HepG2 (cell line): Measurements from ENCODE around the gene RXYLT1. TPM values are rescaled to one million over a fixed set of nuclear protein-coding genes. Genes with fewer than 3 reads are reported as not detected.
A peak's percentile ranks its signal among the peaks of the same experiment; 100 is the strongest.

Experiments used
- AGO2 ChIP-seq: fragments of 200-400 bp; formaldehyde crosslinking; optimal IDR thresholded peaks from 2 replicates; pipeline ENCODE3; 2017; ENCODE audit warnings: mild to moderate bottlenecking, low read depth, low read length, moderate library complexity
- CENPT ChIP-seq: sonication (generic); formaldehyde crosslinking; IDR thresholded peaks from 2 replicates; pipeline ENCODE4 v1.8.0; 2022; ENCODE audit warnings: low read depth, mild to moderate bottlenecking, moderate library complexity, missing genetic modification reagents
- FOXA3 ChIP-seq: IDR thresholded peaks from 2 replicates; pipeline ENCODE4 v1.6.1; 2016; ENCODE audit warnings: missing genetic modification reagents, missing compliant biosample characterization
- FOXC1 ChIP-seq: sonication (generic); formaldehyde crosslinking; IDR thresholded peaks from 2 replicates; pipeline ENCODE4 v1.8.0; 2022; ENCODE audit warnings: mild to moderate bottlenecking, missing genetic modification reagents, borderline replicate concordance
- HOXA3 ChIP-seq: sonication (generic); formaldehyde crosslinking; IDR thresholded peaks from 2 replicates; pipeline ENCODE4 v1.5.0; 2020; ENCODE audit warnings: missing genetic modification reagents
- JUNB ChIP-seq: sonication (generic); formaldehyde crosslinking; IDR thresholded peaks from 2 replicates; pipeline ENCODE4 v1.8.0; 2022; ENCODE audit warnings: missing genetic modification reagents, mild to moderate bottlenecking, borderline replicate concordance
- JUND ChIP-seq: sonication (generic); formaldehyde crosslinking; IDR thresholded peaks from 2 replicates; pipeline ENCODE4 v1.8.0; 2022; ENCODE audit warnings: mild to moderate bottlenecking, missing genetic modification reagents
- KAT8 ChIP-seq: IDR thresholded peaks from 2 replicates; pipeline ENCODE4 v1.6.1; 2016; ENCODE audit warnings: missing genetic modification reagents, missing compliant biosample characterization
- PTBP1 ChIP-seq: fragments of 200-400 bp; formaldehyde crosslinking; IDR thresholded peaks from 2 replicates; pipeline ENCODE4 v1.6.1; 2018; ENCODE audit warnings: low read length, low read depth; ENCODE audit not compliant: poor library complexity, severe bottlenecking
- REST ChIP-seq, 2 experiments: IDR thresholded peaks; 2 replicates each; pipeline ENCODE4 v1.6.1; 2011 to 2012; ENCODE audit warnings: low read length in 2 of 2, borderline replicate concordance in 1 of 2, low read depth in 1 of 2, mild to moderate bottlenecking in 1 of 2, moderate library complexity in 1 of 2
- RXRA ChIP-seq: sonication (generic); formaldehyde crosslinking; IDR thresholded peaks from 2 replicates; pipeline ENCODE4 v1.5.1; 2020; ENCODE audit warnings: missing genetic modification reagents
- SMARCE1 ChIP-seq: fragments of 450-650 bp; IDR thresholded peaks from 2 replicates; pipeline ENCODE4 v1.6.1; 2017; ENCODE audit warnings: borderline replicate concordance
- UBTF ChIP-seq: sonication (generic); formaldehyde crosslinking; IDR thresholded peaks from 2 replicates; pipeline ENCODE4 v1.4.0; 2020; ENCODE audit warnings: mild to moderate bottlenecking, missing genetic modification reagents
- ZFP62 ChIP-seq: sonication (generic); formaldehyde crosslinking; IDR thresholded peaks from 2 replicates; pipeline ENCODE4 v1.4.0; 2020; ENCODE audit warnings: missing genetic modification reagents
- ZFP82 ChIP-seq: sonication (generic); formaldehyde crosslinking; IDR thresholded peaks from 2 replicates; pipeline ENCODE4 v1.5.1; 2020; ENCODE audit warnings: mild to moderate bottlenecking, missing genetic modification reagents, borderline replicate concordance
- ZNF350 ChIP-seq: sonication (generic); formaldehyde crosslinking; IDR thresholded peaks from 2 replicates; pipeline ENCODE4 v1.4.0; 2020; ENCODE audit warnings: mild to moderate bottlenecking, low read depth, missing genetic modification reagents, borderline replicate concordance
- ZNF441 ChIP-seq: sonication (generic); formaldehyde crosslinking; IDR thresholded peaks from 2 replicates; pipeline ENCODE4 v1.7.0; 2021; ENCODE audit warnings: missing genetic modification reagents, borderline replicate concordance
- ZNF562 ChIP-seq: sonication (generic); formaldehyde crosslinking; IDR thresholded peaks from 2 replicates; pipeline ENCODE4 v1.8.0; 2022; ENCODE audit warnings: missing genetic modification reagents, borderline replicate concordance
- ZNF644 ChIP-seq: IDR thresholded peaks from 2 replicates; pipeline ENCODE4 v1.6.1; 2016; ENCODE audit warnings: low read depth
- ZNF652 ChIP-seq: IDR thresholded peaks from 2 replicates; pipeline ENCODE4 v1.6.1; 2016; ENCODE audit warnings: low read depth, borderline replicate concordance
- ZNF720 ChIP-seq: sonication (generic); formaldehyde crosslinking; IDR thresholded peaks from 2 replicates; pipeline ENCODE4 v1.4.0; 2020; ENCODE audit warnings: missing genetic modification reagents
- ZNF749 ChIP-seq: sonication (generic); formaldehyde crosslinking; IDR thresholded peaks from 2 replicates; pipeline ENCODE4 v1.8.0; 2022; ENCODE audit warnings: mild to moderate bottlenecking, missing genetic modification reagents, moderate library complexity, borderline replicate concordance
- ZNF891 ChIP-seq: sonication (generic); formaldehyde crosslinking; IDR thresholded peaks from 2 replicates; pipeline ENCODE4 v1.5.0; 2020; ENCODE audit warnings: mild to moderate bottlenecking, missing genetic modification reagents
- ZSCAN20 ChIP-seq: sonication (generic); formaldehyde crosslinking; IDR thresholded peaks from 2 replicates; pipeline ENCODE4 v1.4.0; 2020; ENCODE audit warnings: missing genetic modification reagents, mild to moderate bottlenecking, borderline replicate concordance
- polyA plus RNA-seq, 8 experiments: library from polyadenylated mRNA; depleted of rRNA in 3 of 8; stranded (reverse) in 7 of 8; unstranded in 1 of 8; fragments of >200 nt; fragmentation: Illumina TruSeq in 4 of 8; extraction: Trizol in 4 of 8; gene quantifications; 2 replicates each; pipeline versions ENCODE4 v1.2.1 to v1.2.3, GENCODE V29; 2011 to 2016; ENCODE audit warnings: low read depth in 4 of 8, missing spikeins in 1 of 8, mixed read lengths in 1 of 8; ENCODE audit not compliant: insufficient read depth in 1 of 8
- total RNA-seq, 5 experiments: library from RNA; depleted of rRNA; stranded (reverse); fragments of >200 nt; fragmentation: Illumina TruSeq; extraction: Trizol; gene quantifications; 2 replicates each; pipeline ENCODE4 v1.2.3, GENCODE V29; 2016; ENCODE audit warnings: low read depth in 1 of 5

RXYLT1 gene
- total and polyA plus RNA-seq, 2 of the 13 experiments (the other 11 are each of a cell fraction or from before 2014, with no cell fraction given), result 8.3 to 15.5 TPM

- TF ChIP-seq AGO2, result no peak
- TF ChIP-seq JUNB, result no peak
- TF ChIP-seq ZFP62, result no peak
- TF ChIP-seq ZNF644, result no peak
- TF ChIP-seq SMARCE1, result no peak
- TF ChIP-seq FOXC1 (CRISPR knock-in tag), result peak; percentile 63; the same call in 1 of the 2 replicates
- TF ChIP-seq REST (IDR thresholded peaks at IDR 0.05; ENCODE audit: borderline replicate concordance in 1 of 2, low read depth in 1 of 2, low read length in 2 of 2), result 0 out of 4 replicates have a peak, but pooled peaks of 1 of the 2 experiments have one; percentile 6
- TF ChIP-seq ZSCAN20, result 0 out of 2 replicates have a peak, but pooled peaks have one; percentile 23
- TF ChIP-seq ZNF350, result no peak
- TF ChIP-seq UBTF (CRISPR knock-in tag), result peak; percentile 94
- no peak for TF ChIP-seq PTBP1
- no peak for TF ChIP-seq ZNF562 (CRISPR knock-in tag)
- TF ChIP-seq HOXA3 (CRISPR knock-in tag), result 0 out of 2 replicates have a peak, but pooled peaks have one; percentile 62
- TF ChIP-seq ZNF652 (CRISPR knock-in tag), result no peak
- 0 out of 2 replicates have a peak, but pooled peaks have one; percentile 27 for TF ChIP-seq ZNF441 (CRISPR knock-in tag)
- 0 out of 2 replicates have a peak, but pooled peaks have one; percentile 57 for TF ChIP-seq ZNF749 (CRISPR knock-in tag)
- no peak for TF ChIP-seq CENPT
- TF ChIP-seq JUND (CRISPR knock-in tag), result no peak
- TF ChIP-seq RXRA (CRISPR knock-in tag), result peak; percentile 45; the same call in 1 of the 2 replicates
- peak; percentile 7; the same call in 1 of the 2 replicates for TF ChIP-seq FOXA3 (CRISPR knock-in tag)
- TF ChIP-seq ZNF720 (CRISPR knock-in tag), result no peak
- TF ChIP-seq ZNF891 (CRISPR knock-in tag), result no peak
- peak; percentile 48 for TF ChIP-seq KAT8 (CRISPR knock-in tag)
- no peak for TF ChIP-seq ZFP82 (CRISPR knock-in tag)
Measured at GRCh38 chr12:63779498-63780481, at the start of gene RXYLT1 (continued).
